Measurements from ENCODE around the gene DDX24. TPM values are rescaled to one million over a fixed set of nuclear protein-coding genes. Genes with fewer than 3 reads are reported as not detected.

The DDX24 gene
- total RNA-seq, 1 donor from 2014 or later = 163 TPM

DNA sequence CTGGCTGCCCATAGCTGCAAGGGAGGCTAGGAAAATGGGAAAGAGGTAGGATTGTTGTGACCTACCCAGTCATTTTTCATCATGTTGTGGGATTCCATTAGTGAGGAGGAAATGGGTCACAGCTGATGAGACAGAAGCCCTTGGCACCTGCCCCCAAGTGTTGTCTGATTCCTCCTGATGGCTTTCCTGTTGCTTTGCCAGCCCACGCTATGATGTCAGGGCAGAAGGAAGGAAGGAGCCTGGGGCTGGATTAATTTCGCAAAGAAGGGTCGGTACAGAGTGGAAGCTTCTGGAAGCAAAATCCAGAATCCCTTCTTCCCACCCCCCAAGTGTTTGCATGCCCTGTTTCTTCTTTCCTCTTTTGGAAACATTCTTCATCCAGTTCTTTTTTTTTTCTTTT is 46.1 kb downstream of the DDX24 start:
- Histone ChIP-seq H3K27ac (no peak overlapping the region), H3K27me3 (ENCODE audit: low read depth) (no peaks in the 10 kb centered on the region), H3K4me3 (no peak overlapping the region), H3K9me3 (no peaks in the 10 kb centered on the region), H3K4me1 (no peaks in the 10 kb centered on the region), H3K36me3 (no peaks in the 10 kb centered on the region)
- DNase-seq = no peak
- TF ChIP-seq, protein P1, sequence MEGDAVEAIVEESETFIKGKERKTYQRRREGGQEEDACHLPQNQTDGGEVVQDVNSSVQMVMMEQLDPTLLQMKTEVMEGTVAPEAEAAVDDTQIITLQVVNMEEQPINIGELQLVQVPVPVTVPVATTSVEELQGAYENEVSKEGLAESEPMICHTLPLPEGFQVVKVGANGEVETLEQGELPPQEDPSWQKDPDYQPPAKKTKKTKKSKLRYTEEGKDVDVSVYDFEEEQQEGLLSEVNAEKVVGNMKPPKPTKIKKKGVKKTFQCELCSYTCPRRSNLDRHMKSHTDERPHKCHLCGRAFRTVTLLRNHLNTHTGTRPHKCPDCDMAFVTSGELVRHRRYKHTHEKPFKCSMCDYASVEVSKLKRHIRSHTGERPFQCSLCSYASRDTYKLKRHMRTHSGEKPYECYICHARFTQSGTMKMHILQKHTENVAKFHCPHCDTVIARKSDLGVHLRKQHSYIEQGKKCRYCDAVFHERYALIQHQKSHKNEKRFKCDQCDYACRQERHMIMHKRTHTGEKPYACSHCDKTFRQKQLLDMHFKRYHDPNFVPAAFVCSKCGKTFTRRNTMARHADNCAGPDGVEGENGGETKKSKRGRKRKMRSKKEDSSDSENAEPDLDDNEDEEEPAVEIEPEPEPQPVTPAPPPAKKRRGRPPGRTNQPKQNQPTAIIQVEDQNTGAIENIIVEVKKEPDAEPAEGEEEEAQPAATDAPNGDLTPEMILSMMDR (IDR thresholded peaks at IDR 0.05) = no peak
- ATAC-seq = no peak
- intact Hi-C loops (cut with DNase I) = no loop called here

DNA sequence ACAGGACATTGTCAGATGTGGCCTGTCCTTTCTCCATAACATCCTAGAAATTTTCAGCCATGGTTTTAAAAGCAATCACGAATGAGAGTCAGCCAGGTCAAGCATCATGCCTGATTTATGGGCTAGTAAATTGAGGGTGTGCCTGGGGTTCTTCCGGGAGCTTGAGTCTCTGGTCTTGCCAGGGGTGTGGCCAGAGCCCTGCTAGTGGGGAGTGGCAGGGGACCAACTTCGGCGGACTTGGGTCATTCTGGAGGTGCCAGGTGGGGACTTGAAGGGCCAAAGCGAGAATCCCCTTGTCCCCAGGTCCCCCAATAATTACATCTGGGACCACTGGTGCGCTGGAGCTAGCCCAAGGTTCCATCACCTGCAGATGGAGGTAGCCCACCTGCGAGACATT is 49.1 kb downstream of the DDX24 start:
- H3K4me3 ChIP-seq = no peak overlapping the region
- no peak overlapping the region for H3K27ac ChIP-seq
- H3K27me3 ChIP-seq (ENCODE audit: low read depth) = no peaks in the 10 kb centered on the region
- H3K36me3 ChIP-seq = no peaks in the 10 kb centered on the region
- ATAC-seq (no peak), DNase-seq (no peak)
- TF ChIP-seq, protein P1 (IDR thresholded peaks at IDR 0.05) = no peak
- H3K9me3 ChIP-seq = no peaks in the 10 kb centered on the region
- peaks cover 9% of the 10 kb centered on the region for H3K4me1 ChIP-seq
- intact Hi-C loops (cut with DNase I) = no loop called here

DNA sequence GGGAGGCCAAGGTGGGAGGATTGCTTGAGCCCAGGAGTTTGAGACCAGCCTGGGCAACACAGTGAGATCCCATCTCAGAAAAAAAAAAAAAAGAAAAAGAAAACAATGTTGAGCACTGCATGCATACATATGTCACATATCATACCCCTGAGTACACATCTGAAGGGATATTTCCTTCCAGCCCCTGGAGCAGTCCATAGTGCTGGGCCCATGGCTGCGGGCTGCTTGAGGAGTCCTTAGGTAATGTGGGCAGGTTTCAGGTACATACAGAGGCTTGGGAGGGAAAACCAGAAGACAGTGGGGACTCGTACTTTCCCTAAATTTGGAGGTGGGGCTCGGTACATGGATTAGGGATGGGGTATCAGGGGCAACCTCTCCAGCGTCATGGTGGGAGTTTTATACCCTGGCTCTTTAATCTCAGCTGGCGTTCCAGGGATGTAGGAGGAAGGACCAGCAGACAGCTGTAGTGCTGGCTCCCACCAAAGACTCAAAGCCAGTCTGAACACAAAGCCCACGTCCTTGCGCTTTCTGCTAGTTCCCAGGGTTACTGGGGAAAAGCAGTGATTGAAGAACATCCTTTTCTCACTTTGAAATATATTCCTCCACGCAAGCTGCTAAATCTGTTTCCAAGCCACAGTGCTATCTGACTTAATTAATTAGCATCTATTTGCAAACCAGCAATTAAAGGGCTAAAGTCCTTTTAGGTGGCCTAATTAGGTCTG is 49.7 kb downstream of the DDX24 start:
- intact Hi-C loops (cut with DNase I) = no loop called here
- ATAC-seq = no peak
- DNase-seq = no peak

DNA sequence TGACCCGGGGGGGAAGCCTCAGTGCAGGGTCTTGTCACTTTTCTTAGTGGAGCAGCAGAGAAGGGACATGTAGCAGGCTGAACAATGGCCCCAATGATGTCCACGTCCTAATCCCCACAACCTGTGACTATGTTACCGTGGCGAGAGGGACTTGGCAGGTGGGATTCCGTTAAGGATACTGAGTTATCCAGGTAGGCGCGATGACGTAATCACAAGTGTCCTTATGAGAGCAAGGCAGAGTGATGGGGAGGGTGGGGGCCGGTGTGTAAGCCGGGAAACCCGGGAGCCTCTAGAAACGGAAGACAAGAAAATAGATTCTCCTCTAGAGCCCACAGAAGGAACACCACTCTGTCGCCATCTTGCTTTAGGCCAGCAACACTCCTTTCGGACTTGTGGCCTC is 50.4 kb downstream of the DDX24 start:
- intact Hi-C loops (cut with DNase I) = no loop called here
- no peaks in the 10 kb centered on the region for H3K36me3 ChIP-seq
- H3K4me3 ChIP-seq = no peak overlapping the region
- no peak for ATAC-seq
- peaks cover 12% of the 10 kb centered on the region for H3K4me1 ChIP-seq
- TF ChIP-seq, protein P1 (IDR thresholded peaks at IDR 0.05) = no peak
- DNase-seq = no peak
- no peak overlapping the region for H3K27ac ChIP-seq
- H3K9me3 ChIP-seq = no peaks in the 10 kb centered on the region
- H3K27me3 ChIP-seq (ENCODE audit: low read depth) = no peaks in the 10 kb centered on the region

More for the DNA sequence above, 49.7 kb downstream of the DDX24 start:
- Histone ChIP-seq H3K27me3 (ENCODE audit: low read depth) (no peaks in the 10 kb centered on the region), H3K4me3 (no peak overlapping the region), H3K27ac (no peak overlapping the region), H3K36me3 (no peaks in the 10 kb centered on the region), H3K4me1 (peaks cover 12% of the 10 kb centered on the region), H3K9me3 (no peaks in the 10 kb centered on the region)
- TF ChIP-seq, protein P1 (IDR thresholded peaks at IDR 0.05) = no peak

DNA sequence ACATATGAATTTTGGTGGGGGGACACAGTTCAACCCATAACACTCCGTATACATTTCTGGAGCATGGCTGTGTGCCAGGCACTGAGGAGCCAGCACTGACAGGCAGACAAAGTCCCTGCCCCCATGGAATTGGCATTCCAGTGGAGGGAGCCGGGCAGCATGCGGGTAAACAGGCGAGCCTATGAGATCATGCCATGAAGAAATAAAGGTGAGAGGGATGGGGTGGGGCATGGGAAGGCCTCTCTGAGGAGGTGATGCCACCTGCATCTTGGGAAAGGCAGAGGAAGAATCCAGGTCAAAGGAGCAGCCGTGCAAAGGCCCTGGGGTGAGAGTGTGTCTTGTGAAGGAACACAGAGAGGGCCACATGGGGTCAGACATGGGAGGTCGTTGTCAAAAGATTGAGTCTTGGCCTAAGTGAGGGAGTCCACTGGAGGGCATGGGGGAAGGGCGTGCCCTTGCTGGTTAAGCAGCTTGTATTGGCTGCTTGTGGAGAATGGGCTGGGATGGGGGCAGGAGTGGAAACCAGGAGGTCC is 51.3 kb downstream of the DDX24 start:
- Histone ChIP-seq H3K27ac (no peak overlapping the region), H3K9me3 (no peaks in the 10 kb centered on the region), H3K4me1 (peaks cover 12% of the 10 kb centered on the region), H3K27me3 (ENCODE audit: low read depth) (no peaks in the 10 kb centered on the region), H3K4me3 (no peak overlapping the region), H3K36me3 (no peaks in the 10 kb centered on the region)
- intact Hi-C loops (cut with DNase I) = no loop called here
- no peak for DNase-seq
- TF ChIP-seq, protein P1 (IDR thresholded peaks at IDR 0.05) = no peak
- ATAC-seq = no peak
